Measurements from ENCODE around the gene GMPR2. TPM values are rescaled to one million over a fixed set of nuclear protein-coding genes. Genes with fewer than 3 reads are reported as not detected.
"Not testable (repeated sequence)": the region's sequence is repeated elsewhere in the genome, so short reads cannot be mapped to it uniquely, and the experiment has no call there.

GMPR2 gene
- total RNA-seq, 1 donor from 2014 or later = 37.5 TPM

DNA sequence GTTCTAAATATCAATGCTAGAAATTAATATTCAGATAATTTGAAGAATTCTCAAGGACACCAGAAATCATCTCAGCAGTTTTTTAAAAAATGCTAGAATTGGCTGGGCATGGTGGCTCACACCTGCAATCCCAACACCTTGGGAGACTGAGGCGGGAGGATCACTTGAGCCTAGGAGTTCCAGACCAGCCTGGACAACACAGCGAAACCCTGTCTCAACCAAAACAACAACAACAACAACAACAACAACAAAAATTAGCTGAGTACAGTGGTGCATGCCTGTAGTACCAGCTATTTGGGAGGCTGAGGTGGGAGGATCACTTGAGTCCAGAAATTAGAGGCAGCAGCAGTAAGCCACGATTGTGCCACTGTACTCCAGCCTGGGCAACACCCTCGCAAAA is 13.6 kb upstream of the GMPR2 start:
- TF ChIP-seq, protein P1, sequence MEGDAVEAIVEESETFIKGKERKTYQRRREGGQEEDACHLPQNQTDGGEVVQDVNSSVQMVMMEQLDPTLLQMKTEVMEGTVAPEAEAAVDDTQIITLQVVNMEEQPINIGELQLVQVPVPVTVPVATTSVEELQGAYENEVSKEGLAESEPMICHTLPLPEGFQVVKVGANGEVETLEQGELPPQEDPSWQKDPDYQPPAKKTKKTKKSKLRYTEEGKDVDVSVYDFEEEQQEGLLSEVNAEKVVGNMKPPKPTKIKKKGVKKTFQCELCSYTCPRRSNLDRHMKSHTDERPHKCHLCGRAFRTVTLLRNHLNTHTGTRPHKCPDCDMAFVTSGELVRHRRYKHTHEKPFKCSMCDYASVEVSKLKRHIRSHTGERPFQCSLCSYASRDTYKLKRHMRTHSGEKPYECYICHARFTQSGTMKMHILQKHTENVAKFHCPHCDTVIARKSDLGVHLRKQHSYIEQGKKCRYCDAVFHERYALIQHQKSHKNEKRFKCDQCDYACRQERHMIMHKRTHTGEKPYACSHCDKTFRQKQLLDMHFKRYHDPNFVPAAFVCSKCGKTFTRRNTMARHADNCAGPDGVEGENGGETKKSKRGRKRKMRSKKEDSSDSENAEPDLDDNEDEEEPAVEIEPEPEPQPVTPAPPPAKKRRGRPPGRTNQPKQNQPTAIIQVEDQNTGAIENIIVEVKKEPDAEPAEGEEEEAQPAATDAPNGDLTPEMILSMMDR (IDR thresholded peaks at IDR 0.05) = no peak
- intact Hi-C loops (cut with DNase I) = loop anchor here (5.0 kb wide), 1 partner anchor 78 kb away; the partner anchor contains the start of genes DHRS1 and NOP9

DNA sequence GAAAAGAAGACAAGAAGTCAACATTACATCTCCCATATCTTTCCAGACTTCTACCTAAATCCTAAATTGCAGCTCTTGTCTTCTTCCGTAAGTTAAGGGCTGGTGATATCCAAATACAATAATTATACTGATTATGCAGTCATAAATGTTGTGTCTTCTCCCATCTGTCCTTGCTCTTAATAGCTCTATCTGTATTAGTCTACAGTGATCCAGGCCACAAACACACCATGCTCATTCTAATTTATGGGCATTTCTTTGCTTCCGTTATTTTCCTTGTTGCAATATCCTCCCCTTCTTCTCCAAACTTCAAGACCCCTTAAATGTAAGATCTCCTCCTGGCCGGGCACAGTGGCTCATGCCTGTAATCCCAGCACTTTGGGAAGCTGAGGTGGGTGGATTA is 13.2 kb upstream of the GMPR2 start:
- Histone ChIP-seq H3K27me3 (no peaks in the 10 kb centered on the region), H3K4me1 (peaks cover 3 to 9% of the 10 kb centered on the region in 2 donors), H3K9me3 (no peaks in the 10 kb centered on the region), H3K27ac (no peak overlapping the region), H3K4me3 (no peak overlapping the region), H3K36me3 (peaks cover 4 to 6% of the 10 kb centered on the region in 2 donors)
- TF ChIP-seq, protein P1 (IDR thresholded peaks at IDR 0.05) = no peak
- no peak for DNase-seq (ENCODE audit: low spot score in 2 of 2)
- intact Hi-C loops (cut with DNase I) = loop anchor here (5.0 kb wide), 1 partner anchor 78 kb away; the partner anchor contains the start of genes DHRS1 and NOP9

More for the DNA sequence above, 13.6 kb upstream of the GMPR2 start:
- peak in 1 of 2 donors; percentile 22 for DNase-seq (ENCODE audit: low spot score in 2 of 2)
- peaks cover 3 to 14% of the 10 kb centered on the region in 2 donors for H3K4me1 ChIP-seq
- no peak overlapping the region for H3K27ac ChIP-seq
- H3K9me3 ChIP-seq = no peaks in the 10 kb centered on the region
- peaks cover 4 to 6% of the 10 kb centered on the region in 2 donors for H3K36me3 ChIP-seq
- H3K4me3 ChIP-seq = no peak overlapping the region
- no peaks in the 10 kb centered on the region for H3K27me3 ChIP-seq

DNA sequence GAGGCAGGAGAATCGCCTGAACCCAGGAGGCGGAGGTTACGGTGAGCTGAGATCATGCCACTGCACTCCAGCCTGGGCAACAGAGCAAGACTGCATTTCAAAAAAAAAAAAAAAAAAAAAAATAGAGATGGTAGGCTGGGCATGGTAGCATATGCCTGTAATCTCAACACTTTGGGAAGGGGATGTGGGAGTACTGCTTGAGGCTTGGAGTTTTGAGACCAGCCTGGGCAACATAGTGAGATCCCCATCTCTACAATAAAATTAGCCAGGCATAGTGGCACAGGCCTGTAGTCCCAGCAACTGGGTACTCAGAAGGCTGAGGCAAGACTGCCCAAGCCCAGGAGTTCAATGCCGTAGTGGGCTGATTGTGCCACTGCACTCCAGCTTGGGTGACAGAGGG is 9.7 kb upstream of the GMPR2 start:
- H3K27me3 ChIP-seq; H3K27ac ChIP-seq; H3K9me3 ChIP-seq; H3K4me3 ChIP-seq; intact Hi-C loops (cut with DNase I); H3K4me1 ChIP-seq; H3K36me3 ChIP-seq: not testable (repeated sequence)
- DNase-seq (ENCODE audit: low spot score in 2 of 2) = peak in 1 of 2 donors; percentile 24

DNA sequence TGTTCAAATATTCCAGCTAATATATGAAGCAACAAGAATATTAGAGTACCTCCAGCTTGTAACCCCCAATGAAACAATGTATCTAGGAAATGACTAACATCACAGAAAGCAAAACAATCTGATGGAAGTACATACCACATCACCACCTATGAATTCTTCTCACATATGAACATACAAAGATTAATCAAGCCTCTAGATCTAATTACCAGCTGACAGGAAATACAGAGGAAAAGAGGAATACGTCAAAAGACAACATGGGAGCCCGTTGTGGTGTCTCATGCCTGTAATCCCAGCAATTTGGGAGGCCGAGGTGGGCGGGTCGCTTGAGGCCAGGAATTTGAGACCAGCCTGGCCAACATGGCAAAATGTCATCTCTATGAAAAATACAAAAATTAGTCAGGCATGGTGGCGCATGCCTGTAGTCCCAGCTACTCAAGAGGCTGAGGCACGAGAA is 8.1 kb upstream of the GMPR2 start:
- peaks cover 2 to 15% of the 10 kb centered on the region in 2 donors for H3K36me3 ChIP-seq
- H3K4me3 ChIP-seq = no peak overlapping the region
- H3K9me3 ChIP-seq = no peaks in the 10 kb centered on the region
- no peaks in the 10 kb centered on the region for H3K4me1 ChIP-seq
- intact Hi-C loops (cut with DNase I) = no loop called here
- no peak overlapping the region for H3K27ac ChIP-seq
- TF ChIP-seq, protein P1 (IDR thresholded peaks at IDR 0.05) = no peak
- no peaks in the 10 kb centered on the region for H3K27me3 ChIP-seq
- DNase-seq (ENCODE audit: low spot score in 2 of 2) = peak in 1 of 2 donors; percentile 41

DNA sequence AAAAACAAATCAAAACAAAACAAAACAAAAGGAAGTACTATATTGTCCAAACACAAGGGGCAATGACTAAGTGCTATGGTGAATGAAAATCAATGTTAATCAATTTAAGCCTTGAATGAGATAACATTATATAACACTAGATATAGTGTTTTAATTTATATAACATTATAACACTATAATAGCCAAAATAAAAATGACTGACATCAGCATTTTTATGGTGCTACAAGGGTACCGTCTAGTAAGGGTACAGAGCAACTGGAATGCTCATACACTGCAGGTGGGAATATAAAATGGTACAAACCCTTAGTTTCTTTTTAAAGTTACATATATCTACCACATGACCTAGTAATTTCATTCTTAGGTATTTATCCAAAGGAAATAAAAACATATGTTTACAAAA is 6.3 kb upstream of the GMPR2 start:
- peaks cover 2 to 8% of the 10 kb centered on the region in 2 donors for H3K4me1 ChIP-seq
- H3K9me3 ChIP-seq = no peaks in the 10 kb centered on the region
- no peaks in the 10 kb centered on the region for H3K27me3 ChIP-seq
- H3K36me3 ChIP-seq = peaks cover 2 to 15% of the 10 kb centered on the region in 2 donors
- intact Hi-C loops (cut with DNase I) = no loop called here
- TF ChIP-seq, protein P1 (IDR thresholded peaks at IDR 0.05) = no peak
- no peak overlapping the region for H3K27ac ChIP-seq
- DNase-seq (ENCODE audit: low spot score in 2 of 2) = no peak
- H3K4me3 ChIP-seq = no peak overlapping the region

DNA sequence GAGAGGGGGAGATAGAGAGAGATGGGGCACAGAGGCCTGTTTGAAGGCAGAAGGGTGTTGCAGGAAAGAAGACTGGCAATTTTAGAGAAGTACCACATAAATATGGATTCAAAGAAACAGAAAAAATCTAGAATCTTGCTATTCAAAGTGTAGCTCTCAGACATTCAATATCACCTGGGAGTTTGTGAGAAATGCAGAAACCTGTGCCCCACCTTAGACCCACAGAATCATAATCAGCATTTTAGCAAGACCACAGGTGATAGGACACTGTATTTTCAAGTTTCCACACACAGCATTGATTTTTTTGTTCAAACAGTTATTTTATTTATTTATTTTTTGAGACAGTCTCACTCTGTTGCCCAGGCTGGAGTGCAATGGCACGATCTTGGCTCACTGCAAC is 3.8 kb upstream of the GMPR2 start:
- H3K4me3 ChIP-seq = no peak overlapping the region
- peaks cover 2 to 15% of the 10 kb centered on the region in 2 donors for H3K36me3 ChIP-seq
- no peaks in the 10 kb centered on the region for H3K27me3 ChIP-seq
- TF ChIP-seq, protein P1 (IDR thresholded peaks at IDR 0.05) = no peak
- no peak overlapping the region for H3K27ac ChIP-seq
- no peaks in the 10 kb centered on the region for H3K9me3 ChIP-seq
- H3K4me1 ChIP-seq = peaks cover 10 to 16% of the 10 kb centered on the region in 2 donors
- intact Hi-C loops (cut with DNase I) = no loop called here
- DNase-seq (ENCODE audit: low spot score in 2 of 2) = peak in 1 of 2 donors; percentile 21
